OCI-LY1 (cell line): ENCODE measurements around the gene PFN3.

ENCODE experiments used
- CTCF ChIP-seq: fragments of 200-600 bp; sonication (generic), shearing (Covaris generic); IDR thresholded peaks from 2 replicates; pipeline ENCODE4 v1.5.1; 2017; ENCODE audit warnings: mild to moderate bottlenecking, antibody characterized with exemption, low read length, moderate library complexity, mixed read lengths
- EZH2 ChIP-seq: fragments of 200-600 bp; sonication (generic), shearing (Covaris generic); IDR thresholded peaks from 2 replicates; pipeline ENCODE4 v1.8.0; 2017; ENCODE audit warnings: borderline replicate concordance, mixed run types, mild to moderate bottlenecking, antibody characterized with exemption, low read length, moderate library complexity, mixed read lengths

GRCh38 chr5:177399997-177400868, at the start of gene PFN3:
- TF ChIP-seq CTCF = no peak
- no peak for TF ChIP-seq EZH2
